GM06990 (cell line): ENCODE measurements around the gene ANGPTL8.

Source experiments
- DNase-seq: peaks from one replicate; pipeline ENCODE4 v3.0.0-alpha.2; 2011; ENCODE audit not compliant: insufficient read length; ENCODE audit errors: extremely low read depth
- H3K27me3 ChIP-seq: replicated peaks from 2 replicates; pipeline ENCODE4 v1.6.0; 2011; ENCODE audit warnings: low read length; ENCODE audit not compliant: control insufficient read depth, insufficient read depth
- H3K36me3 ChIP-seq: 2 replicates; pipeline ENCODE4 v1.5.1; 2011; ENCODE audit warnings: low read length; ENCODE audit not compliant: control insufficient read depth, insufficient read depth
- H3K4me3 ChIP-seq: replicated peaks from 2 replicates; pipeline ENCODE4 v1.5.1; 2011; ENCODE audit warnings: low read depth, mild to moderate bottlenecking, control low read depth, low read length
- CTCF ChIP-seq: IDR thresholded peaks from 2 replicates; pipeline ENCODE4 v1.5.1; 2011; ENCODE audit warnings: low read length, control low read depth, mild to moderate bottlenecking, inconsistent platforms; ENCODE audit not compliant: insufficient read depth, poor library complexity, severe bottlenecking

ANGPTL8 gene

DNA sequence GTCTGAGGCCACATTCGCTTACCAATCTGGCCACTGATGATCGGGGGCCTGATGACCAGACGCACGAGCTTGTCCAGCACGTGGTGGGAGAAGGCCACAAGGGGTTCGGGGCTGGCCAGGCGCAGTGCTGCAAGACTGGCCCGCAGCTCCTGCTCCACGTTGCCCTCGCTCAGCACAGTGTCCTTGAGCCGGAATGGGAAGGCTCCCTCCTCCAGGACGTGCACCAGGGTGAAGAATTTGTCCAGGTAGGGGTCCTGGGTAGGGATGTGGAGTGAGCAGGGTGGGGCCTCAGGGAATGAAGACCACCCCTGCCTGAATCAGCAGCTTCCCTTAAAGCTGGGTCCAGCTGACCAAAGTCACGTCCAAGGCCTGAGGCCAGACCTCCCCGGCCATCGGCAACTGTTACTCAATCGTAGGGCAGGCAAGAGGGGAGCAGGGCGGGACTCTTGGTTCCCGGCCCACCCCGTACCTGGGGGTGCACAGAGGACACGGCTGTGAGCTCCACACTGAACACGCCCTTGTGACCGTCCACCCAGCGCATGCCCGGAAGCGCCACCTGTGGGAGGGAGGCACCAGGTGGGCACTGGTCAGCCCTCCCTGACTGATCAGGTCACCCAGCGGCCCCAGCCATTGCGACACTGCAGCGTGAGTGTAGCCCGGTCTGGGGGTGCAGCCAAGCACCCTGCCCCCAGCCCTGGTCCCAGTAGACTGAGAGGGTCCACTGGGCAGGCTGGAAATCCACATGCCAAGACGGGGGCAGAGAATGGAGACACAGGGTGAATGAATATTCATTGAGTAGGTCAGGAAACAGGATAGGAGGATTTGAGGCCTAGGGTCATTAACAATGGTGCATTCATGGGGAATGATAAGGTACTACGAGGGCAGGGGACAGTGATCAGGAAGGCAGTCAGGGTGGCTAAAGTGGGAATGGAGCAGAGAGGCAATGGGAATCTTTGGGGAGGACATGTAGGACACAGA is 2.8 kb upstream of the ANGPTL8 start:
- Histone ChIP-seq H3K36me3 (no peaks in the 10 kb centered on the region; the same call in 1 of the 2 replicates), H3K4me3 (no peak overlapping the region), H3K27me3 (no peaks in the 10 kb centered on the region)
- no peak for TF ChIP-seq CTCF
- no peak for DNase-seq

DNA sequence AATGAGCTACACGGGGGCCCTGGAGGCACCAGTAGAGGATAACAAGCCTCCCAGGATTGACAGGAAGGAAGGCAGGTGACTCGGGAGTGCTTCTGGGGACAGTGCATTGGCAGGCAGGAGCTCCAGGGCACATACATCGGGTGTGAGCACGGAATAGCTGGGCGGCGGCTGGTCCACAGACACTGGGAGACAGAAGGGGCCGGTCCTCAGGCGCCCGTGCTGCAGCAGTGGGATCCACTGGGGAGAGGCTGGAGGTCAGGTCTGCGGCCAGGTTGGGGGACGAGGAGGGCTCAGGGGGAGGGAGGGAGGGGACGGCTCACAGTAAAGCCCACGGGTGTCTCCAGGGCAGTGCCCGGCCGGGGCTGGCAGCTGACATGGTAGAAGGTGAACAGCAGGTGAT is 2.1 kb upstream of the ANGPTL8 start:
- Histone ChIP-seq H3K36me3 (no peaks in the 10 kb centered on the region; the same call in none of the 2 replicates), H3K27me3 (no peaks in the 10 kb centered on the region), H3K4me3 (no peak overlapping the region)
- DNase-seq: no peak
- TF ChIP-seq CTCF: no peak

DNA sequence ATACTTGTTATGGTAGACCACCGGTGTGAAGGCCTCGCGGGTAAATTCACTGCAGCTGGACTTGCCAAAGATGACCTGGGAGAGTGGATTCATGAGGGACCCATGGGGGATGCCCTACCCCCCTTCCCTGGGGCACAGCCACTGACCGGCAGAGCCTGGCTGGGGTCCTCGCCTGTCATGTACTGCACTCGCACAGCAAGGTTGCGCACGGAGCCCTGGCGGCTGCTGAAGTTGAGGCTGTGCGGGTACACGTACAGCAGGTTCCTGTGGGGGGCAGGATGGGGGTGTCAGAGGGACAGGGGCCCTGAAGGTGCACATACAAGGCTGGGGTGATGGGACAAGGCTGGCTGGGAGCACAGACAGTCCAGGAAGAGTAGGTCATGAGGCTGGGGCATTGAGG is 1.4 kb upstream of the ANGPTL8 start:
- Histone ChIP-seq H3K36me3 (no peaks in the 10 kb centered on the region; the same call in none of the 2 replicates), H3K27me3 (no peaks in the 10 kb centered on the region), H3K4me3 (no peak overlapping the region)
- DNase-seq: no peak
- TF ChIP-seq CTCF: no peak

- no peaks in the 10 kb centered on the region for H3K27me3 ChIP-seq
- H3K36me3 ChIP-seq: no peaks in the 10 kb centered on the region; the same call in none of the 2 replicates
- H3K4me3 ChIP-seq: no peak overlapping the region
- no peak for DNase-seq
- no peak for TF ChIP-seq CTCF
These were observed 540 bp upstream of the ANGPTL8 start for GRCh38 chr19:11238781-11239376.

DNA sequence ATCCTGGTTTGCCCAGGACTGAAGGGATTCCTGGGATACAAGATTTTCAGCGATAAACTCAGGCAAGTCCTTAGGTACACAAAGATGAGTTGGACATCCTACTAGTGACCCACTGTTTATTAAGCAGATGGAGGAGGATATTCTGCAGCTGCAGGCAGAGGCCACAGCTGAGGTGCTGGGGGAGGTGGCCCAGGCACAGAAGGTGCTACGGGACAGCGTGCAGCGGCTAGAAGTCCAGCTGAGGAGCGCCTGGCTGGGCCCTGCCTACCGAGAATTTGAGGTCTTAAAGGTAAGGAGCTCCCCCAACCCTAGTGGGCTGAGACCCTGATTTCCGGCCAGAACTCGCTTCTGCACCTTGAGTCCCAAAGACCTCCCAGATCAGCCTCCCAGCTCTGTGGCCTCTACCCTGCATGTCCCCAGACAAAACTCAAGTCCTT is 607 bp downstream of the ANGPTL8 start:
- no peaks in the 10 kb centered on the region for H3K27me3 ChIP-seq
- H3K4me3 ChIP-seq: no peak overlapping the region
- TF ChIP-seq CTCF: no peak
- DNase-seq: no peak
- no peaks in the 10 kb centered on the region; the same call in none of the 2 replicates for H3K36me3 ChIP-seq
